K562 (cell line): ENCODE data around the gene STAT6. TPM values are rescaled to one million over a fixed set of nuclear protein-coding genes. Genes with fewer than 3 reads are reported as not detected.

Experiments
- BRD9 ChIP-seq: fragments of 450-650 bp; IDR thresholded peaks from 2 replicates; pipeline ENCODE4 v1.6.1; 2018; ENCODE audit warnings: low read depth; ENCODE audit not compliant: partially characterized antibody
- FOXJ2 ChIP-seq: fragments of 200-800 bp; sonication (Bioruptor generic); IDR thresholded peaks from 2 replicates; pipeline ENCODE4 v1.6.1; 2016; ENCODE audit warnings: missing genetic modification characterization, missing compliant biosample characterization
- MXI1 ChIP-seq: IDR thresholded peaks from 2 replicates; pipeline ENCODE4 v1.6.1; 2011; ENCODE audit warnings: low read depth, mild to moderate bottlenecking, improper control_type of control experiment, low read length
- NCOA4 ChIP-seq: fragments of 450-650 bp; IDR thresholded peaks from 2 replicates; pipeline ENCODE4 v1.6.1; 2018; ENCODE audit warnings: mild to moderate bottlenecking; ENCODE audit not compliant: partially characterized antibody
- TAL1 ChIP-seq: fragments of 450-650 bp; IDR thresholded peaks from 2 replicates; pipeline ENCODE4 v1.6.1; 2016; ENCODE audit warnings: mild to moderate bottlenecking
- ZFP1 ChIP-seq: fragments of 450-650 bp; formaldehyde crosslinking; IDR thresholded peaks from 2 replicates; pipeline ENCODE4 v1.4.0; 2020; ENCODE audit warnings: mild to moderate bottlenecking, mixed read lengths
- ZNF224 ChIP-seq: sonication (generic); formaldehyde crosslinking; IDR thresholded peaks from 2 replicates; pipeline ENCODE4 v1.8.0; 2022; ENCODE audit warnings: mild to moderate bottlenecking, missing genetic modification reagents
- ZNF311 ChIP-seq: fragments of 250-450 bp; sonication (Bioruptor Pico); IDR thresholded peaks from 2 replicates; pipeline ENCODE4 v1.4.0; 2020; ENCODE audit warnings: mild to moderate bottlenecking, moderate library complexity
- polyA plus RNA-seq, 8 experiments: library from polyadenylated mRNA; depleted of rRNA in 4 of 8; stranded (reverse) in 5 of 8; unstranded in 3 of 8; fragments of >200 nt; fragmentation: Nextera tagmentation in 2 of 8; fragmentation: Illumina TruSeq in 1 of 8; extraction: Ambion mirVana in 2 of 8; extraction: Trizol in 1 of 8; gene quantifications; 2 replicates each; pipeline versions ENCODE4 v1.2.1 to v1.2.3, GENCODE V29; 2011 to 2014; ENCODE audit warnings: inconsistent platforms in 1 of 8, missing spikeins in 1 of 8
- total RNA-seq, 7 experiments: library from RNA; depleted of rRNA in 6 of 7; stranded (reverse); fragments of >200 nt in 6 of 7; fragmentation: Illumina TruSeq in 2 of 7; extraction: Trizol in 2 of 7; gene quantifications; 2 replicates each; pipeline versions ENCODE4 v1.2.1 to v1.2.3, GENCODE V29; 2011 to 2021; ENCODE audit warnings: low replicate concordance in 1 of 7
- TF ChIP-seq, protein P1 (sequence below): sonication (generic); formaldehyde crosslinking; IDR thresholded peaks from 2 replicates; pipeline ENCODE4 v1.8.0; 2023; ENCODE audit warnings: missing genetic modification reagents, mild to moderate bottlenecking, borderline replicate concordance
- TF ChIP-seq, protein P2 (sequence below): sonication (generic); formaldehyde crosslinking; IDR thresholded peaks from 2 replicates; pipeline ENCODE4 v1.5.0; 2020; ENCODE audit warnings: missing genetic modification reagents
- TF ChIP-seq, protein P3 (sequence below): IDR thresholded peaks from 2 replicates; pipeline ENCODE4 v1.6.1; 2012; ENCODE audit warnings: low read depth, low read length, improper control_type of control experiment, borderline replicate concordance
- TF ChIP-seq, protein P4 (sequence below): sonication (generic); formaldehyde crosslinking; IDR thresholded peaks from 2 replicates; pipeline ENCODE4 v1.8.1; 2023; ENCODE audit warnings: missing genetic modification reagents, mild to moderate bottlenecking, borderline replicate concordance

STAT6 gene
- total and polyA plus RNA-seq, 9 of the 15 experiments (the other 6 are each of a cell fraction or from before 2014, with no cell fraction given): 2.4 to 49.5 (median 26.5) TPM

DNA sequence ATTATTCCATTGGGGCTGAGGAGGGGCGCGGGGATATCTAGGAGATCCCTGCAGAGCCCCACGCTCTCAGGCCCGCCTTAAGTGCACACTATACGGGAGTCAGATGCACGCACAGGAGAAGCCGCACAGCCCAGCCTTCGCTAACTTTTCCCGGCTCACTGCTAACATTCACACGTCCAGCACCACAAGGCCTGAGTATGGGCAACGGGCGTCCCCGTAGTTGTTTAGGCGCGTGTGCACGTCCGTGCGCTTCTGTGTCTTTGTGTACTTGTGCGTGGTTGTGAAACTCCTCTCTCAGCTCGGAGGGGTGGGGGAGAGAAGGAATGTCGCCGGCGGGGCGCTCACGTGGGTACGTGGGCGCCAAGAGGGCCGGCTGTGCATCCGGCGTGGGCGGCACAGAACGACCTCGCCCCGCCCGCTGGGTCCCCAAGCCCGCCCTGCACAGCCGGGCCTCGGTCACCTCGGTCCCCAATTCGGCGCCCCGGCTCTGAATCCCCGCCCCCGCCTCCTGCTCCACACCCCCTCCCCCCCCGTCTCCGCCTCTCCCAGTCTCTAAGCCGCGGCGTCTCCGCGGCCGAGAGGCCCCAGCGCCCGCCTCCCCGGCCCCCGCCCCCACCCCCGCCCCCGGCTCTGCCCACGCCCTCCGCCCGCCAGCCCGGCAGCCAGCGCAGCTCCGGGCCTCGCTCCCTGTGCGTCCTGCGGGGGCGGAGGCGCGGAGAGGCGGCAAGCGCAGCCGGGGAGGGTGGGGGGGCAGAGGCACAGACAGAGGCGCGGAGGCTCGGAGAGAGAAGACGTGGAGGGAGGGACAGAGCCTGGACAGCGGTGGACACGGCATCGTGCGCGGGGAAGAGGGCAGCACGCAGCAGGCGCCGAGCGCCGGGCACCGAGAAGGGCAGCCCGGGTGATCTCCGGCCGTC, 22.6 kb downstream of the STAT6 start, which contains the start of gene NAB2 (continued):
- TF ChIP-seq, protein P1, sequence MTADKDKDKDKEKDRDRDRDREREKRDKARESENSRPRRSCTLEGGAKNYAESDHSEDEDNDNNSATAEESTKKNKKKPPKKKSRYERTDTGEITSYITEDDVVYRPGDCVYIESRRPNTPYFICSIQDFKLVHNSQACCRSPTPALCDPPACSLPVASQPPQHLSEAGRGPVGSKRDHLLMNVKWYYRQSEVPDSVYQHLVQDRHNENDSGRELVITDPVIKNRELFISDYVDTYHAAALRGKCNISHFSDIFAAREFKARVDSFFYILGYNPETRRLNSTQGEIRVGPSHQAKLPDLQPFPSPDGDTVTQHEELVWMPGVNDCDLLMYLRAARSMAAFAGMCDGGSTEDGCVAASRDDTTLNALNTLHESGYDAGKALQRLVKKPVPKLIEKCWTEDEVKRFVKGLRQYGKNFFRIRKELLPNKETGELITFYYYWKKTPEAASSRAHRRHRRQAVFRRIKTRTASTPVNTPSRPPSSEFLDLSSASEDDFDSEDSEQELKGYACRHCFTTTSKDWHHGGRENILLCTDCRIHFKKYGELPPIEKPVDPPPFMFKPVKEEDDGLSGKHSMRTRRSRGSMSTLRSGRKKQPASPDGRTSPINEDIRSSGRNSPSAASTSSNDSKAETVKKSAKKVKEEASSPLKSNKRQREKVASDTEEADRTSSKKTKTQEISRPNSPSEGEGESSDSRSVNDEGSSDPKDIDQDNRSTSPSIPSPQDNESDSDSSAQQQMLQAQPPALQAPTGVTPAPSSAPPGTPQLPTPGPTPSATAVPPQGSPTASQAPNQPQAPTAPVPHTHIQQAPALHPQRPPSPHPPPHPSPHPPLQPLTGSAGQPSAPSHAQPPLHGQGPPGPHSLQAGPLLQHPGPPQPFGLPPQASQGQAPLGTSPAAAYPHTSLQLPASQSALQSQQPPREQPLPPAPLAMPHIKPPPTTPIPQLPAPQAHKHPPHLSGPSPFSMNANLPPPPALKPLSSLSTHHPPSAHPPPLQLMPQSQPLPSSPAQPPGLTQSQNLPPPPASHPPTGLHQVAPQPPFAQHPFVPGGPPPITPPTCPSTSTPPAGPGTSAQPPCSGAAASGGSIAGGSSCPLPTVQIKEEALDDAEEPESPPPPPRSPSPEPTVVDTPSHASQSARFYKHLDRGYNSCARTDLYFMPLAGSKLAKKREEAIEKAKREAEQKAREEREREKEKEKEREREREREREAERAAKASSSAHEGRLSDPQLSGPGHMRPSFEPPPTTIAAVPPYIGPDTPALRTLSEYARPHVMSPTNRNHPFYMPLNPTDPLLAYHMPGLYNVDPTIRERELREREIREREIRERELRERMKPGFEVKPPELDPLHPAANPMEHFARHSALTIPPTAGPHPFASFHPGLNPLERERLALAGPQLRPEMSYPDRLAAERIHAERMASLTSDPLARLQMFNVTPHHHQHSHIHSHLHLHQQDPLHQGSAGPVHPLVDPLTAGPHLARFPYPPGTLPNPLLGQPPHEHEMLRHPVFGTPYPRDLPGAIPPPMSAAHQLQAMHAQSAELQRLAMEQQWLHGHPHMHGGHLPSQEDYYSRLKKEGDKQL (CRISPR knock-in tag): no peak
- TF ChIP-seq NCOA4: no peak
- TF ChIP-seq, protein P2, sequence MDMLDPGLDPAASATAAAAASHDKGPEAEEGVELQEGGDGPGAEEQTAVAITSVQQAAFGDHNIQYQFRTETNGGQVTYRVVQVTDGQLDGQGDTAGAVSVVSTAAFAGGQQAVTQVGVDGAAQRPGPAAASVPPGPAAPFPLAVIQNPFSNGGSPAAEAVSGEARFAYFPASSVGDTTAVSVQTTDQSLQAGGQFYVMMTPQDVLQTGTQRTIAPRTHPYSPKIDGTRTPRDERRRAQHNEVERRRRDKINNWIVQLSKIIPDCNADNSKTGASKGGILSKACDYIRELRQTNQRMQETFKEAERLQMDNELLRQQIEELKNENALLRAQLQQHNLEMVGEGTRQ (CRISPR knock-in tag): peak; percentile 86
- TF ChIP-seq ZFP1 (CRISPR knock-in tag): no peak
- TF ChIP-seq FOXJ2 (tag): 0 out of 2 replicates have a peak, but pooled peaks have one; percentile 40
- TF ChIP-seq, protein P3, sequence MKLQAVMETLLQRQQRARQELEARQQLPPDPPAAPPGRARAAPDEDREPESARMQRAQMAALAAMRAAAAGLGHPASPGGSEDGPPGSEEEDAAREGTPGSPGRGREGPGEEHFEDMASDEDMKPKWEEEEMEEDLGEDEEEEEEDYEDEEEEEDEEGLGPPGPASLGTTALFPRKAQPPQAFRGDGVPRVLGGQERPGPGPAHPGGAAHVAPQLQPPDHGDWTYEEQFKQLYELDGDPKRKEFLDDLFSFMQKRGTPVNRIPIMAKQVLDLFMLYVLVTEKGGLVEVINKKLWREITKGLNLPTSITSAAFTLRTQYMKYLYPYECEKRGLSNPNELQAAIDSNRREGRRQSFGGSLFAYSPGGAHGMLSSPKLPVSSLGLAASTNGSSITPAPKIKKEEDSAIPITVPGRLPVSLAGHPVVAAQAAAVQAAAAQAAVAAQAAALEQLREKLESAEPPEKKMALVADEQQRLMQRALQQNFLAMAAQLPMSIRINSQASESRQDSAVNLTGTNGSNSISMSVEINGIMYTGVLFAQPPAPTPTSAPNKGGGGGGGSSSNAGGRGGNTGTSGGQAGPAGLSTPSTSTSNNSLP: no peak
- no peak for TF ChIP-seq TAL1
- no peak for TF ChIP-seq BRD9
- no peak for TF ChIP-seq MXI1
- TF ChIP-seq ZNF224 (CRISPR knock-in tag): no peak
- TF ChIP-seq, protein P4, sequence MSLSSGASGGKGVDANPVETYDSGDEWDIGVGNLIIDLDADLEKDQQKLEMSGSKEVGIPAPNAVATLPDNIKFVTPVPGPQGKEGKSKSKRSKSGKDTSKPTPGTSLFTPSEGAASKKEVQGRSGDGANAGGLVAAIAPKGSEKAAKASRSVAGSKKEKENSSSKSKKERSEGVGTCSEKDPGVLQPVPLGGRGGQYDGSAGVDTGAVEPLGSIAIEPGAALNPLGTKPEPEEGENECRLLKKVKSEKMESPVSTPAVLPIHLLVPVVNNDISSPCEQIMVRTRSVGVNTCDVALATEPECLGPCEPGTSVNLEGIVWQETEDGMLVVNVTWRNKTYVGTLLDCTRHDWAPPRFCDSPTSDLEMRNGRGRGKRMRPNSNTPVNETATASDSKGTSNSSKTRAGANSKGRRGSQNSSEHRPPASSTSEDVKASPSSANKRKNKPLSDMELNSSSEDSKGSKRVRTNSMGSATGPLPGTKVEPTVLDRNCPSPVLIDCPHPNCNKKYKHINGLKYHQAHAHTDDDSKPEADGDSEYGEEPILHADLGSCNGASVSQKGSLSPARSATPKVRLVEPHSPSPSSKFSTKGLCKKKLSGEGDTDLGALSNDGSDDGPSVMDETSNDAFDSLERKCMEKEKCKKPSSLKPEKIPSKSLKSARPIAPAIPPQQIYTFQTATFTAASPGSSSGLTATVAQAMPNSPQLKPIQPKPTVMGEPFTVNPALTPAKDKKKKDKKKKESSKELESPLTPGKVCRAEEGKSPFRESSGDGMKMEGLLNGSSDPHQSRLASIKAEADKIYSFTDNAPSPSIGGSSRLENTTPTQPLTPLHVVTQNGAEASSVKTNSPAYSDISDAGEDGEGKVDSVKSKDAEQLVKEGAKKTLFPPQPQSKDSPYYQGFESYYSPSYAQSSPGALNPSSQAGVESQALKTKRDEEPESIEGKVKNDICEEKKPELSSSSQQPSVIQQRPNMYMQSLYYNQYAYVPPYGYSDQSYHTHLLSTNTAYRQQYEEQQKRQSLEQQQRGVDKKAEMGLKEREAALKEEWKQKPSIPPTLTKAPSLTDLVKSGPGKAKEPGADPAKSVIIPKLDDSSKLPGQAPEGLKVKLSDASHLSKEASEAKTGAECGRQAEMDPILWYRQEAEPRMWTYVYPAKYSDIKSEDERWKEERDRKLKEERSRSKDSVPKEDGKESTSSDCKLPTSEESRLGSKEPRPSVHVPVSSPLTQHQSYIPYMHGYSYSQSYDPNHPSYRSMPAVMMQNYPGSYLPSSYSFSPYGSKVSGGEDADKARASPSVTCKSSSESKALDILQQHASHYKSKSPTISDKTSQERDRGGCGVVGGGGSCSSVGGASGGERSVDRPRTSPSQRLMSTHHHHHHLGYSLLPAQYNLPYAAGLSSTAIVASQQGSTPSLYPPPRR (CRISPR knock-in tag): no peak
- peak; percentile 59; the same call in 1 of the 2 replicates for TF ChIP-seq ZNF311 (CRISPR knock-in tag)
